GM15510 (cell line): ENCODE results near the gene ZBTB7C.

ENCODE experiments used
- POLR2A ChIP-seq: IDR thresholded peaks from 3 replicates; pipeline ENCODE4 v1.6.1; 2011; ENCODE audit warnings: borderline replicate concordance; ENCODE audit not compliant: insufficient read length; ENCODE audit errors: extremely low read depth

ZBTB7C gene

DNA sequence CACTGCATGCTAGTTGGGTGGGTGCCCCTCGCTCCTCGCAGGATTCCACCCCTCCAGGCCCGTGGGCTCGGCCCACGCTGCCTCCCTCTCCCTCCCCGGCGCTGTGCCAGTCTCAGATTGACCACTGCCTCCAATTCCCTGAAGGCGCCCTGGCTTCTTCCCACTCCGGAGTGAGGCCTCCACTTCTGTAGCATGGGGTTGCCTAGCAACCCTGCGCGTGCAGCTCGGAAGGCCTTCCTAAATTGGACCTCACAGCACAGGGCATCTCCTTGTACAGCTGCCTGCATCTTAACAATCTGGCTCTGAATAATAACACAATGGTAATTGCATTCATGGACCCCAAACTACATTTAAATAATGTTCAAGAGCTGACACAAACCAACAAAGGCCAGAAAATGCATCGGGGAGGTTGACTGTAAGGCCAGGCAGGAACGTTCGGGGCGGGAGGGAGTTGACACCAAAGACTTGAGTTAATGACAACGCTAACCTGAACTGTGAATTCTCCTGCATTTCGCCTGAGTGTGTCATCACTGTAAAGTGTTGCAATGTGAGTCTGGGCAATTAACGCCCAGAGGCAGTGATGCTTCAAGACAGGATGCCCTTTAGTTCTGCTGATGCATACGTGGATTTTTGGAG lies 222.9 kb downstream of the ZBTB7C start:
- TF ChIP-seq POLR2A, result no peak

- no peak for TF ChIP-seq POLR2A
These were observed 225.1 kb downstream of the ZBTB7C start for GRCh38 chr18:48184118-48184517.

GRCh38 chr18:48183613-48184012 lies 225.6 kb downstream of the ZBTB7C start:
- TF ChIP-seq POLR2A, result no peak

DNA sequence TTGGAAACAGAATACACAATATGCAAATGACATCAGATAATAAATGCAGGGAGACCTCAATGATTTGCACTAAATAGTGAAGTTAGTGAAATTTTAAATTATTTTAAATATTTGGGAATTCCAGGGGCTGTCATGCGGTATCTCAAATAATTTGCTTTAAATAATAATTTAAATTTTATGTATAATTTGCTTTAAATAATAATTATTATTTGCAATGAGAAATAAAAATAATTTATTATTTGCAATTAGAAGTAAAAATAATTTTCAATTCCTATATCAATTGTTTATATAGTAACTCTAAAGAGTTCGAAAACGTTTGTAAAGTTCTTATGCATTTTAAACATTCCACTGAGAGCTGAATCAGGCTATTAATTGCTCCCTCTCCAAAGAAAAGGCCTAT lies 226.4 kb downstream of the ZBTB7C start:
- no peak for TF ChIP-seq POLR2A

DNA sequence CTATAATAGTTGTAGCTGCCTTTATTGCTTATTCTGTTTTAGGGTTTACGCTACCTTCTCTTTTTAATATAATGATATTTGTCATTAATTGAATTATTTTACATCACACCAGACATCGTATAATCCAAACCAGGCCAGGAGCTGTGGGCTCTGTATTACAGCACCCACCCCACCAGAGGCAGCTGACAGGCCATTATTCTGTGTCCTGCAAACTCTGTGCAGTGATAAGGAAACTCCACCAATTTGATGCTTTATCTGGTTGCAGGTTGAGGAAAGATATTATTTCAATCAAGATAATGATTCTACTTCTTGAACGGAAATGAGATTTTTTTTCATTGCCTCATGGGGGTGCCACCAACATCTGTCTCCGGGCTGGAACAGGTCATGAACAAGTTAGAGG lies 227.3 kb downstream of the ZBTB7C start:
- TF ChIP-seq POLR2A, result no peak

GRCh38 chr18:48181087-48181823 lies 227.9 kb downstream of the ZBTB7C start:
- no peak for TF ChIP-seq POLR2A

GRCh38 chr18:48179666-48180065 lies 229.5 kb downstream of the ZBTB7C start:
- no peak for TF ChIP-seq POLR2A

GRCh38 chr18:48179001-48179400 lies 230.2 kb downstream of the ZBTB7C start:
- TF ChIP-seq POLR2A, result no peak

- TF ChIP-seq POLR2A, result no peak
These were observed 232.3 kb downstream of the ZBTB7C start for GRCh38 chr18:48176909-48177308.

DNA sequence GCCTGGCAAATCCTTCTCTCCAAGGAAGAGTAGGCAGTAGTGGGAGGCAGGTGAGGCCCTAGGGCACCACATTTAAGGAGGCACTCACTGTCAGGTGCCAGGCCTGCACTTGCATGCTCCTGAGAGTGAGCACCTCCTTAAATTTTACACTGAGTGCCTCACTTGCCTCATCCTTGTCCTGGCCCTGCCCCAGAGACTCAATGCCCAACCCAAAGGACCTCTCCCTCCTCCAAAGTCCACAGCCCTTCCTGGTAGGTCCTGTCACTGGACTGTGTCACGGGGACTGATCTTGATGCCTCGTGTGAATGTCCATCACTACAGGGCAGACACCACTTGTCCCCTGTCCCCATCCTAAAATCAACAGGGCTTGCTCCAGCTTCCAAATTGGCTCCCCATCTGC lies 235.6 kb downstream of the ZBTB7C start:
- TF ChIP-seq POLR2A, result no peak

- TF ChIP-seq POLR2A, result no peak
These were observed 236.8 kb downstream of the ZBTB7C start for GRCh38 chr18:48172226-48173006.

DNA sequence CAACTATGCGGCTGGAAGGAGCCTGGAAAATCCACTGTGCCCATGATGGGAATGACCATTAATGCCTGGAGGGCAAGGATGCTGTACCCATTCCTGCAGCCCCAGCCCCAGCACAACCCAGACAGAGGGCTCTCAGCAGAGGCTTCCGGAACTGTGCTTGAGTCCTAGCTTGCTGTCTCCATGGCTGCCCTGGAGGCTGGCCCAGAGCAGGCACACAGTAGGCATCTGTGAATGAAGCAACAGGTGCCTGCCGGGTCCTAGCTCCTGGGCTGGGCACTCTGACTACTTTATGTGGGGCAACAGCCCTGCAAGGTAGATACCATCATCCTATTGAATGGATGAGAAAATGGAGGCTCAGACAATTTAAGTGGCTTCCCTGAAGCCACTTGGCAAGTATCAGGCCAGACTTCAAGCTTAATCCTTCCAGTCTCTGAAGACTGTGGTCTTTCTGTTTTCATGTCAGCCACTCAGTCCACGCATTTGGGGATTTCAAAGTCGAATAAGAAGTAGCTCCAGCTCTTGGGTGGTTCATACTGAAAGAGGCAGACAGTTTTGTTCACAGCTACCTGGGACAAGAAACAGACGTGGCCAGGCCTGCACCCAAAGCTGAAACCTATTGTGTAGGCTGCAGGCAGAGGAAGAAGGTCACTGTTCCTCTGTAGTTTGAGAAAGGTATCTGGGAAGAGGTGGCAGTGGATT lies 237.5 kb downstream of the ZBTB7C start:
- TF ChIP-seq POLR2A, result no peak

GRCh38 chr18:48170651-48171050 lies 238.5 kb downstream of the ZBTB7C start:
- no peak for TF ChIP-seq POLR2A

DNA sequence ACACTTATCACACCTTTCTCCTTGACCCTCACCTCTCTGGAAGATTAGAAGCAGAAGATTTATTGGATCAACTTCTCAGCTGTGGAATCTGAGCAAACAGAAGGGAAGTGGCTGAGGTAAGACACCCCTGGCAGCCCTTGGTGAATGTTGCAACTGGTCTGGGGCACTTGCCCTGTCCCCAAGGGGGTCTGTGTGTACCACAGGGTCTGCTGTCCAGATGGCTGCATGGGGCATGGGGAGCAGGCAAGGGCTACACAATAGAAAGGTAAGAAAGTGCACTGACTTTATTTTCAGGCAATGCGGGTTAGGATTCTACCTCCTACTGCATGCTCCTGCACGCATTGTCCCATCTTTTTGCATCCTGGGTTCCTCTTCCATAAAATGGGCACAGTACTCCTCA lies 240.3 kb downstream of the ZBTB7C start:
- no peak for TF ChIP-seq POLR2A

- TF ChIP-seq POLR2A, result no peak
These were observed 241.3 kb downstream of the ZBTB7C start for GRCh38 chr18:48167897-48168253.

GRCh38 chr18:48166336-48166875 lies 242.8 kb downstream of the ZBTB7C start:
- no peak for TF ChIP-seq POLR2A
